Fibroblast of lung (primary cell): Measurements from ENCODE around the gene PIGC. TPM values are rescaled to one million over a fixed set of nuclear protein-coding genes. Genes with fewer than 3 reads are reported as not detected.

Experiments used
- DNase-seq, 2 donors: peaks; one replicate each; pipeline versions ENCODE4 v3.0.0 to v3.0.0-alpha.2; 2010; ENCODE audit warnings: low read depth in 2 of 2
- H2AFZ ChIP-seq: 2 replicates; pipeline ENCODE4 v1.5.1; 2012; ENCODE audit warnings: low read length, control low read depth, inconsistent platforms
- H3K27ac ChIP-seq: 2 replicates; pipeline ENCODE4 v1.5.1; 2011; ENCODE audit warnings: low read length, control low read depth; ENCODE audit not compliant: insufficient read depth
- H3K27me3 ChIP-seq: 2 replicates; pipeline ENCODE4 v1.5.1; 2011; ENCODE audit warnings: mild to moderate bottlenecking, low read length; ENCODE audit not compliant: control insufficient read depth, insufficient read depth
- H3K36me3 ChIP-seq: 2 replicates; pipeline ENCODE4 v1.5.1; 2011; ENCODE audit warnings: low read length; ENCODE audit not compliant: control insufficient read depth, insufficient read depth
- H3K4me1 ChIP-seq: 2 replicates; pipeline ENCODE4 v1.5.1; 2011; ENCODE audit warnings: low read length; ENCODE audit not compliant: control insufficient read depth, insufficient read depth; ENCODE audit errors: extremely low read depth
- H3K4me2 ChIP-seq: 2 replicates; pipeline ENCODE4 v1.5.1; 2011; ENCODE audit warnings: low read length, control low read depth; ENCODE audit not compliant: insufficient read depth; ENCODE audit errors: extremely low read depth
- H3K4me3 ChIP-seq, 4 experiments: fragments of 200-600 bp in 1 of 4; sonication (generic) in 1 of 4; replicated peaks in 1 of 4; 2 replicates each; pipeline ENCODE4 v1.5.1; 2011 to 2016; ENCODE audit warnings: low read length in 4 of 4, low read depth in 3 of 4, mild to moderate bottlenecking in 3 of 4, control low read depth in 2 of 4, inconsistent platforms in 1 of 4, mixed read lengths in 1 of 4; ENCODE audit not compliant: insufficient read depth in 1 of 4; ENCODE audit errors: control extremely low read depth in 1 of 4
- H3K79me2 ChIP-seq: 2 replicates; pipeline ENCODE4 v1.5.1; 2012; ENCODE audit warnings: mild to moderate bottlenecking, low read length, inconsistent platforms; ENCODE audit not compliant: control insufficient read depth, insufficient read depth
- H3K9ac ChIP-seq: 2 replicates; pipeline ENCODE4 v1.5.1; 2011; ENCODE audit warnings: mild to moderate bottlenecking, low read length, control low read depth; ENCODE audit not compliant: insufficient read depth
- H3K9me3 ChIP-seq: 2 replicates; pipeline ENCODE4 v1.5.1; 2012; ENCODE audit warnings: low read depth, low read length; ENCODE audit not compliant: control insufficient read depth, insufficient read depth
- H4K20me1 ChIP-seq: 2 replicates; pipeline ENCODE4 v1.5.1; 2011; ENCODE audit warnings: low read length; ENCODE audit not compliant: control insufficient read depth, insufficient read depth; ENCODE audit errors: extremely low read depth
- EZH2 ChIP-seq: IDR thresholded peaks from 2 replicates; pipeline ENCODE4 v1.5.1; 2012; ENCODE audit warnings: low read length, control low read depth, mild to moderate bottlenecking; ENCODE audit errors: missing control alignments
- polyA plus RNA-seq, 2 donors: library from polyadenylated mRNA; depleted of rRNA in 1 of 2; stranded (reverse) in 1 of 2; unstranded in 1 of 2; fragments of >200 nt; gene quantifications; 2 replicates each; pipeline ENCODE4 v1.2.1, GENCODE V29; 2011 to 2012; ENCODE audit warnings: missing spikeins in 1 of 2
- total RNA-seq: library from RNA; depleted of rRNA; stranded (reverse); fragments of >200 nt; gene quantifications from 2 replicates; pipeline ENCODE4 v1.2.1, GENCODE V29; 2014
- TF ChIP-seq, protein P1 (sequence below), 2 donors: IDR thresholded peaks in 1 of 2; conservative IDR thresholded peaks in 1 of 2; 1 replicate in 1 of 2; 2 replicates in 1 of 2; pipeline ENCODE4 v1.5.1; 2011 to 2012; ENCODE audit warnings: low read length in 2 of 2, control low read depth in 1 of 2, inconsistent platforms in 1 of 2, low read depth in 1 of 2, mild to moderate bottlenecking in 1 of 2

The PIGC gene
- total and polyA plus RNA-seq, 2 donors (not counting 1 experiment from before 2014, with no cell fraction given) = 20.3 to 28.9 TPM

DNA sequence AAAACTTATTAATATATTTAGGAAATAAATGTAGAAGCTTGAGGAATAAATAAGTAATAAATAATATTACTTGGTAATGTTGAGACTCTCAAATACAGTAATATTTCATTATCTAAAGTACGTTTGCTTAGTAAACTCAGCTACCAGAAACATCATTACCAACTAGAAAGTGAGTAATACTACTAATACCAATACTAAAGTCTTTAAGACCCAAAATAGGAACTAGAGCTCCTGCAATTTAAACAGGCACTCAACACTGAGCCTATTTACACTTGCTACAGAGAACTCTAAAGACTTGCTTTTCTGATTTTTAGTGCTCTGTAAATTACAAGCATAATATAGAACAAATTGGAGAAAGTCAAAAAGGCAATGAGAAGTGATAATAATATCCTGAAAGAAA is 36.9 kb downstream of the PIGC start:
- no peak for DNase-seq
- H3K36me3 ChIP-seq = no peaks in the 10 kb centered on the region
- H3K4me3 ChIP-seq = no peak overlapping the region
- no peak overlapping the region for H3K4me2 ChIP-seq
- H3K27ac ChIP-seq = no peak overlapping the region
- H3K4me1 ChIP-seq = no peaks in the 10 kb centered on the region
- H3K79me2 ChIP-seq = no peaks in the 10 kb centered on the region
- no peaks in the 10 kb centered on the region for H3K9me3 ChIP-seq
- TF ChIP-seq EZH2 = no peak
- TF ChIP-seq, protein P1, sequence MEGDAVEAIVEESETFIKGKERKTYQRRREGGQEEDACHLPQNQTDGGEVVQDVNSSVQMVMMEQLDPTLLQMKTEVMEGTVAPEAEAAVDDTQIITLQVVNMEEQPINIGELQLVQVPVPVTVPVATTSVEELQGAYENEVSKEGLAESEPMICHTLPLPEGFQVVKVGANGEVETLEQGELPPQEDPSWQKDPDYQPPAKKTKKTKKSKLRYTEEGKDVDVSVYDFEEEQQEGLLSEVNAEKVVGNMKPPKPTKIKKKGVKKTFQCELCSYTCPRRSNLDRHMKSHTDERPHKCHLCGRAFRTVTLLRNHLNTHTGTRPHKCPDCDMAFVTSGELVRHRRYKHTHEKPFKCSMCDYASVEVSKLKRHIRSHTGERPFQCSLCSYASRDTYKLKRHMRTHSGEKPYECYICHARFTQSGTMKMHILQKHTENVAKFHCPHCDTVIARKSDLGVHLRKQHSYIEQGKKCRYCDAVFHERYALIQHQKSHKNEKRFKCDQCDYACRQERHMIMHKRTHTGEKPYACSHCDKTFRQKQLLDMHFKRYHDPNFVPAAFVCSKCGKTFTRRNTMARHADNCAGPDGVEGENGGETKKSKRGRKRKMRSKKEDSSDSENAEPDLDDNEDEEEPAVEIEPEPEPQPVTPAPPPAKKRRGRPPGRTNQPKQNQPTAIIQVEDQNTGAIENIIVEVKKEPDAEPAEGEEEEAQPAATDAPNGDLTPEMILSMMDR (conservative IDR thresholded peaks at IDR 0.05 in 1 of 2, IDR thresholded peaks at IDR 0.05 in 1 of 2; ENCODE audit: low read depth in 1 of 2, low read length in 2 of 2) = no peak
- H4K20me1 ChIP-seq = no peaks in the 10 kb centered on the region
- H2AFZ ChIP-seq = no peak overlapping the region
- H3K9ac ChIP-seq = no peak overlapping the region
- H3K27me3 ChIP-seq = no peaks in the 10 kb centered on the region

DNA sequence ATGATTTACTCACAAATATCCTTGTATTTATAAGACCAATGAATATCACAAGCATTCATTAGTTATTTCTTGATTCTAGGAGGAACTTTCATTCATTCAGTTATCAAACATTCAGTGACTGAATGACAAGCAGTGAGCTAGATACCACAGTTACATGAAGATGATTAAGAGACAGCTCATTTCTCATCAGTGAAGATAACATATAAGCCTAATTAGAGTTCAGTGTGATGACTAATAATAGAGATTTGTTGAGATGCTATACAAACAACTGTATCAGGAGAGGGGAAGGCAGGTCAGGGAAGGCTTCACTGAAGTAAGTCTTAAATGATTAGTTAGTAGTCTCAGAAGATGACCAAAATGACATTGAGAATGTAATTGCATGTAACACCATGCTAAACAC is 38.0 kb downstream of the PIGC start:
- H3K36me3 ChIP-seq = no peaks in the 10 kb centered on the region
- no peak for DNase-seq
- TF ChIP-seq, protein P1 (conservative IDR thresholded peaks at IDR 0.05 in 1 of 2, IDR thresholded peaks at IDR 0.05 in 1 of 2; ENCODE audit: low read depth in 1 of 2, low read length in 2 of 2) = no peak
- TF ChIP-seq EZH2 = no peak

DNA sequence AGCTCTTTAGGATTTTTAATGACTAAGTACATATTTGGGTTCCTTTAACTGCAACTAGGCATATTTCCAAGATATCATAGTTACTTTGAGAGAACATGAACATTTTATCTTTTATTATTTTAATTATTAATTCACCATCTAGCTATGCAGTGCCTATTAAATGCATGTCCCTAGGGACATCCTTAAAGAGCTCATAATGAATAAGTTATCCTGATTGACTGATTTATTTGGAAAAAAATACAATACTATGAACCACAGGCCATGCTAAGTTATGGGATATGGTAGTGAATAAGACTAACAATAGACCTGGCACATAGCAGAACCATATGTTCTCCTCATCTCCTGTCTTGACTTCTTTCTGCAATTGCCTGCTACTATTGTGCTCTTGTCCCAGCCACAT is 39.7 kb downstream of the PIGC start:
- H3K9me3 ChIP-seq = no peaks in the 10 kb centered on the region
- DNase-seq = no peak
- TF ChIP-seq EZH2 = no peak
- TF ChIP-seq, protein P1 (conservative IDR thresholded peaks at IDR 0.05 in 1 of 2, IDR thresholded peaks at IDR 0.05 in 1 of 2; ENCODE audit: low read depth in 1 of 2, low read length in 2 of 2) = no peak

More for the DNA sequence above, 38.0 kb downstream of the PIGC start:
- H3K27me3 ChIP-seq = no peaks in the 10 kb centered on the region
- no peak overlapping the region for H3K4me3 ChIP-seq
- no peak overlapping the region for H3K4me2 ChIP-seq
- no peaks in the 10 kb centered on the region for H4K20me1 ChIP-seq
- no peaks in the 10 kb centered on the region for H3K4me1 ChIP-seq
- no peaks in the 10 kb centered on the region for H3K79me2 ChIP-seq
- no peak overlapping the region for H3K9ac ChIP-seq
- H3K27ac ChIP-seq = no peak overlapping the region
- H2AFZ ChIP-seq = no peak overlapping the region
- H3K9me3 ChIP-seq = no peaks in the 10 kb centered on the region

More for the DNA sequence above, 39.7 kb downstream of the PIGC start:
- Histone ChIP-seq H3K4me2 (no peak overlapping the region), H3K27me3 (no peaks in the 10 kb centered on the region), H3K27ac (no peak overlapping the region), H3K79me2 (no peaks in the 10 kb centered on the region), H3K4me1 (peaks cover 2% of the 10 kb centered on the region), H2AFZ (no peak overlapping the region), H4K20me1 (no peaks in the 10 kb centered on the region), H3K9ac (no peak overlapping the region), H3K4me3 (no peak overlapping the region), H3K36me3 (no peaks in the 10 kb centered on the region)
